GM10266 (cell line): ENCODE measurements around the gene PRELID2.

ENCODE experiments used
- DNase-seq: peaks from one replicate; pipeline ENCODE4 v3.0.0; 2012; ENCODE audit errors: extremely low spot score
- TF ChIP-seq, protein P1 (sequence below): IDR thresholded peaks from 2 replicates; pipeline ENCODE4 v1.5.1; 2012; ENCODE audit warnings: mild to moderate bottlenecking, low read depth; ENCODE audit not compliant: control insufficient read depth, insufficient read depth; ENCODE audit errors: missing control alignments

PRELID2 gene

DNA sequence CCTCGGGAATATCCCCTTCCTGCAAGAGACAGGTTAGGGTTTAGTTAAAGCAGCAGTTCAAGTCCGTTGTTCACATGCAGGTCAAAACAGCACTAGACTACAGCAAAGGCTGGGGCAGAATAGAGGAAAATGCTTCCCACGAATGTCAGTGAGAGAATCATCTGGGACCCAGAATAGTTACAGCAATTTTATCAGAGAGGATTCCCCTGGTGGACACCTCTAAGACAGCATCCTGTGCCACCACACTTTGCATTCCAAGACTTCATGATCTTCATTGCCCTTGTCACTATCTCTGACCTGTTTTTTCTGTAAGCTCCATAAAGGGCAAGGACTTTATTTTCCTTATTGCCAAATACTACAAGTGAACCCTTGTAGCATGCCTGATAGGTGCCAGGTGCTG lies 24.8 kb upstream of the PRELID2 start:
- TF ChIP-seq, protein P1, sequence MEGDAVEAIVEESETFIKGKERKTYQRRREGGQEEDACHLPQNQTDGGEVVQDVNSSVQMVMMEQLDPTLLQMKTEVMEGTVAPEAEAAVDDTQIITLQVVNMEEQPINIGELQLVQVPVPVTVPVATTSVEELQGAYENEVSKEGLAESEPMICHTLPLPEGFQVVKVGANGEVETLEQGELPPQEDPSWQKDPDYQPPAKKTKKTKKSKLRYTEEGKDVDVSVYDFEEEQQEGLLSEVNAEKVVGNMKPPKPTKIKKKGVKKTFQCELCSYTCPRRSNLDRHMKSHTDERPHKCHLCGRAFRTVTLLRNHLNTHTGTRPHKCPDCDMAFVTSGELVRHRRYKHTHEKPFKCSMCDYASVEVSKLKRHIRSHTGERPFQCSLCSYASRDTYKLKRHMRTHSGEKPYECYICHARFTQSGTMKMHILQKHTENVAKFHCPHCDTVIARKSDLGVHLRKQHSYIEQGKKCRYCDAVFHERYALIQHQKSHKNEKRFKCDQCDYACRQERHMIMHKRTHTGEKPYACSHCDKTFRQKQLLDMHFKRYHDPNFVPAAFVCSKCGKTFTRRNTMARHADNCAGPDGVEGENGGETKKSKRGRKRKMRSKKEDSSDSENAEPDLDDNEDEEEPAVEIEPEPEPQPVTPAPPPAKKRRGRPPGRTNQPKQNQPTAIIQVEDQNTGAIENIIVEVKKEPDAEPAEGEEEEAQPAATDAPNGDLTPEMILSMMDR, result no peak
- DNase-seq, result no peak

DNA sequence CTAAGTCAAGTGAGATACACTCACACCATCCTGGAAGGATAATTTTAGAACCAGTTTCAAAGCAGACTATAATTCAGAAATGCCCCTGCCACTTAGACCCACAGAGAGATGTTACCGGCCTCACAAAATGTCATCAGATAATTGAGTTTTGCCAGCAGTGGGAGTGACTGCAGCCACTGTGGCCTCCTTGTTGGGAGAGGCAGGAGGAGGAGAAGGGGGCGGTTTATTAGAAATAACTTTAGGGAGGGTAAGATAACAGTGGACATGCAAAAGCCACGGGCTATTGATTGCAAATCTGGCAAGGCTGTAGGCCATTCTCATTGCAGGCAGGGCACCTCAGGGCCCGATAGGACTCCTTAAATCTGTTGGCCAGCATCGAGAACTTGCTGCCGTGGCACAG lies 24.3 kb upstream of the PRELID2 start:
- no peak for DNase-seq
- TF ChIP-seq, protein P1, result no peak

DNA sequence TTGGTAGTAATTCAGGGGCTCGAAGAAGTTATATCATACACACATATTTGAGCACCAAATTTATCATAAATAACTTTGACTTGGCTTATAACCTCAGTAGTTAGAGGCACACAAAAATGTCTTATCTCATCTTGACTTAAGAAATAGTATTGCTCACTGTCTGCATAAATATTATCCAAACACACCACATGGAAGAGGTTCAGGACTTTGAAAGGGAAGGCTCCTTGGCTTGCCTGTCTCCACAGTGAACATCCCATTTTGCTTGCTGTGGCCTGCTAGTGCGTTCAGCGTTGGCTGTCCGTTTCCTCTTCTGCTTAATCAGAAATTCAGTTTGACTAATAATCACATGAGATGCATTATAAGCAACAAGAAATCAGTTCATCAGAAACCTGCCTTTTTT lies 23.8 kb upstream of the PRELID2 start:
- TF ChIP-seq, protein P1, result no peak
- no peak for DNase-seq

DNA sequence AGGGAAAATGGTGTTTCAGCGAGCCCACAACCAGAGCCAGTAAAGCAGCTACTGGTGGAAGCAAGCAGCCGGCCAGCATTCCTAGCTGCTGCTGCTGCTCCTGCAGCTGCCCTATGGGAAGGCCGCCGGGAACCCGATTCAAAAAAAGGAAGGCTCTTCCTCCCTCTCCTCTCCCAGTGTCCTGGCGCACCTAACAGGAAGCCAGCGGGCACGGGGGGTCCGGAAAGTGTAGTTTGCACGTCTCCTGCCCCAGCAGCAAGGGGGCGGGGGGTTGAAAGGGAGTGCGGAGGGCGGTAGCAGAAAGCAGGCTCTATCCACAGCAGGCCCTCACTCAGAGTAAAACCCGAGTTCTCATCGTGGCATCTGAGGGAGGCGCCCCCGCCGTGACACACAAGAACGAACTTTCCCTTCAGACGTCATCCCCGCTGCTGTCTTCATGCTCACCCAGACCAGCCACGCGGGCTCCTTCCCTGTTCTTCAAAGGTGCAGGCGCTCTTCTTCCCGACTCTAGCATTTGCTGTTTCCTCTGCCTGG lies 21.2 kb upstream of the PRELID2 start:
- TF ChIP-seq, protein P1, result no peak
- DNase-seq, result no peak

DNA sequence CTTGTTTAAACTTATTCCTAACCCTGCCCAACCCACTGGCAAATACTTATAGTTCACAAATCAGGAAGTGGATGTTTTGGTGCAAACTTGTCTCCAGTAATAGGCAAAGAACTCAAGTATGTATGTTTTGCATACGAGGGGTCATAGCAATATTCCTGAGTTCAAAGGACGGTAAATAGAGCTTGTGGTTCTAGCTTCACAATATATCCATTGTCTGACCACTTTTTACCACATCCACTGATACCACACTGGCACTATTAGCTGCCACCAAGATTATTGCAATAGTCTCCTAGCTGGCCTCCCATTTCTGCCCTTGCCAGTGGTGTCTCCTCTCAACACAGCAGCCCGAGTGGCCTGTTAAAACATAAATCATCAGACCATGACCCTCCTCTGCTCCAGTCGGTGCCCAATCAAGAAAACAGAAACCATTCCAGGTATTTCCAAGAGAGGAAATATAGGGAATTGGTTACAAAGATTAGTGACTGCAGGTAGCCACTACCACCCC lies 20.7 kb upstream of the PRELID2 start:
- no peak for DNase-seq
- TF ChIP-seq, protein P1, result no peak

DNA sequence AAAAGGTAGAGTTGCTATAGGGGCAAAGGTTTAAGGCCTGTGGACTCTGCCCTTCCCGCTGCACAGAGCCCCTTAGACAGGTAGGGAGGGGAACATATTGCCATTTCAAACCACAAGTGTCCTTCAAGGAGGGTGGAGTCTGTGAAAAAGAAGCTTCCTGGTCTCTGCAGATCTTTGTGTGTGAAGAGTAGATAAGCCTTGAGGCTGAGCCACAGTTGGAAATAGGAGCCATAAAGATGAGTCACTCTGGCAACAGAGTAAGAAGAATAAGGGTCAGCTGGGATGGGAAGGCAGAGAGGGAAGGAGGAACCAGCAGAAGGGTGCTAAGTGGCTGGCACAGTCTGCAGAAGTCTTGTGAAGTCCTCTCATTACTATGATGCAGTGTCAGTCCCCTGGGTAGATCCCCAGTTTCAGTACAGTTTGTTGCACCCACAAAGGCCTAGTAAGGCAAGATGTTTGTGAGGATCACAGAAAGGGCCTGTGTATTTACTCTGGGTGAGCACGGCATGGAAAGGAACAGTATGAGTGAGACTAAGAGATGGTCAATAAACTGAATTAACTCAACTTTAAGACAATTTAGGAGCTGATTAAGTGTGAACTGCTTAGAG lies 19.6 kb upstream of the PRELID2 start:
- no peak for DNase-seq

DNA sequence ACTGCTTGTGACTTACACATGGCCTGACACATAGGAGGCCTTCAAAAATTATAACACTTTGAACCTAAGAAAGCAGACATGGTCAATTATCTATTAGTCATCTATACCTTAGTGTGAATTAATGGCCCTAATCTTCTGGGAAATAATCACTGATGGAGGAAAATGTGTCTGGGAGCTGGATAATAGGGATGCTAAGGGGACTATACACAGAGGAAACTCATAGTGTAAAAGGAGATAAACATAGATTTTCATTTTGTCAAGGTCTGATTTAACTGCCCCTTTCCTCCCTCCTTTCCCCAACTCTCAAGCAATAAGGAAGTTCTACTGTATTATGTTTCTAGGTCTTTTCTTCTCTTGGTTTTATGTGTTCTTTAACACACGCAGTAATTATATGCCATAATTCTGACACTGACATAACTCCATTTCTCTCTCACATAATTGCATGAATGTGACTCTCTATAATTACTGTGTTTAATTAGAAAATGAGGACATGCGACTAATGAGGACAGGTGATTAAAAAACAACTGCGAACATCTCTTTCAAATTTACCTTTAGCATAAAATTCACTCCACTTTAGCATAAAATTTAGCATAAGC lies 18.7 kb upstream of the PRELID2 start:
- TF ChIP-seq, protein P1, result no peak
- DNase-seq, result no peak

More for the DNA sequence above, 19.6 kb upstream of the PRELID2 start:
- TF ChIP-seq, protein P1, result no peak
